Neuron (in vitro differentiated cells): Measurements from ENCODE around the gene DNAJB5.
"Not testable (repeated sequence)": the region's sequence is repeated elsewhere in the genome, so short reads cannot be mapped to it uniquely, and the experiment has no call there.

Source experiments
- H2AFZ ChIP-seq: one replicate; pipeline ENCODE4 v1.6.1; 2013; ENCODE audit warnings: low read depth, mild to moderate bottlenecking, inconsistent platforms, low read length, moderate library complexity
- H3K27me3 ChIP-seq: one replicate; pipeline ENCODE4 v1.6.1; 2013; ENCODE audit warnings: low read length; ENCODE audit not compliant: insufficient read depth
- H3K36me3 ChIP-seq: one replicate; pipeline ENCODE4 v1.6.1; 2013; ENCODE audit warnings: low read length; ENCODE audit not compliant: insufficient read depth
- H3K4me1 ChIP-seq: one replicate; pipeline ENCODE4 v1.6.1; 2013; ENCODE audit warnings: low read length; ENCODE audit not compliant: insufficient read depth
- H3K4me3 ChIP-seq: 2 replicates; pipeline ENCODE4 v1.5.1; 2013; ENCODE audit warnings: mild to moderate bottlenecking, low read length, moderate library complexity
- H3K9me3 ChIP-seq: one replicate; pipeline ENCODE4 v1.6.1; 2013; ENCODE audit warnings: low read length

DNAJB5 gene

DNA sequence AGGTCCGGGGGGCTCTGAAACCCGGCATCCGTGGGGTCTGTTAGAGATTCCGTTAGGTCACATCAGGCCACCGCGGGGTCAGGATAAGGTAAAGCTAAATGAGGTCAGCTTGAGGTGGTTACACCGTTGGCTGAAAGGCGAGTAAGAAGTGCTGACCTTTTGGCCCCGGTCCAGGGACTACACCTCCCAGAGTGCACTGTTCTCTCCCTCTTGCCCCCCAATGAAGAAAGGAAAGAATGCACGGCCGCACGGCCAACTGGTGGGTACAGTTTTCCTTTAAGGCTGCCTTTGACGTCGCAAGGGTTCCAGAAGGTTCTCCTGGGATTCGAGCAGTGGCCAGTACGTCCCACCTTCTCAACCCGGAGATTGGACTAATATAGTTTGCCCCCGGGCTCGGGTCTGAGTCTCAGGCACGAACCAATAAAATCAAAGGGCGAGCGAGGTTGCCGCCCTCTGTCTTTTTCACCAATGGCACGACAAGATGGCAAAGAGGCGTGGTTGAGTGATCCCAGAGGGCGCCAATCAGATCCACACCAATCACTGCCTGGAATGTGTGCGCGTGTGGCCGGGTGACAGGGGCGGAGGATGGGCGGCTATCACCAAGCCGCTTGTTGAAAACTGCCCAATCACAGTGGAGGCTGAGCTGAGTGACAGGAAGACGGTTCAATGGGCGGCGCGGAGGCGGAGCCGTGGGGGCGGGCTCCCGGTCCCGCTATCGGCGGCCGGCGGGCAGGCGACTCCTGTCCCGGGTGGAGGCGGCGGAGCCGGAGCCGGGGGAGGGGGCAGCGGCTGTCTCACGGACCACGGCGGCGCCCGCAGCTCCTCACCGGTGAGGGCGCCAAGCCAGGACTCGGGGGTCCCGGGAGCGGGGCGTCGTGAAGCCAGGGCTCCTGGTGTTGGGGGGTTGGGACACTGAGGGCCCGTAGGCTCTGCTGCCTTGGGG, at the start of gene DNAJB5:
Gene DNAJB5 (plus strand): TSS at position 743 of the 943 bp plus-strand sequence. CDS start 886 bp downstream, outside the sequence.
- no peaks in the 10 kb centered on the region for H3K36me3 ChIP-seq
- no peaks in the 10 kb centered on the region for H3K27me3 ChIP-seq
- H3K4me1 ChIP-seq, result peaks cover 50% of the 10 kb centered on the region
- no peaks in the 10 kb centered on the region for H3K9me3 ChIP-seq
- peak within 1 kb of the TSS; percentile 77 for H3K4me3 ChIP-seq
- H2AFZ ChIP-seq, result peak within 1 kb of the TSS; percentile 60

DNA sequence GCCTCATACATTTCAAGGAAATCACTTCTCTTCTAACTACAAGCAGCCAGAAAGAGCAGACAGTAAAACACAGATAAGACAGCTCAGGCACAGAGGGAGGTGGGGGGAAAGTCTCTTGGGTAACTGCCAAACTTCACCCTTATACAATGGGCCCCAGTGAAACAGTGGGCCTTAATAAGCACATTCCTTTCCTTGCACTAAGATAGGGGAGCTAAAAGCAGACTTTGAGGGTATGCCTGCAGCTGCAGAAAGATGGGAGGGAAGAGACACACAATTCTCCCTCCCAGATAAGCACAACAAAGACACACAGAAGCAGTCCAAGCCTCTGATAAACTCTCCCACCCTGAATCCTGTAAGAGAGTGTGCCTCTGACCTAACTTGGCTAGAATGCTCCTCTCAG, 49.6 kb upstream of the DNAJB5 start:
- not testable (repeated sequence) for H3K4me3 ChIP-seq, H3K9me3 ChIP-seq, H2AFZ ChIP-seq, H3K36me3 ChIP-seq, H3K4me1 ChIP-seq, H3K27me3 ChIP-seq

DNA sequence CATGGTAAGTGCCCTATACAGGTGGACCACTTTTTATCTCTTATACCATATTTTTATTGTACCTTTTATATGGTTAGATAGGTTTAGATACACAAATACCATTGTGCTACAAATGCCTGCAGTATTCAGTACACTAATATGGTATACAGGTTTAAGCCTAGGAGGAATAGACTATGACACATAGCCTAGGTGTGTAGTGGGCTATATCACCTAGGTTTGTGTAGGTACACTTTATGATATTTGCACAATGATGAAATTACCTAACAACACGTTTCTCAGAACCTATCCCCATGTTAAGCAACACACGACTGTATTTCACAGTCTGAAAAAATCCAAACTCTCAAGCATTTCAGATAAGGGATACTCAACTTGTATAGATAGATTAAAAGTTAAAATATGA, 41.1 kb upstream of the DNAJB5 start:
- Histone ChIP-seq H3K4me1 (no peaks in the 10 kb centered on the region), H3K27me3 (peaks cover 4% of the 10 kb centered on the region), H3K4me3 (no peak overlapping the region), H2AFZ (no peak overlapping the region), H3K9me3 (no peaks in the 10 kb centered on the region), H3K36me3 (no peaks in the 10 kb centered on the region)

DNA sequence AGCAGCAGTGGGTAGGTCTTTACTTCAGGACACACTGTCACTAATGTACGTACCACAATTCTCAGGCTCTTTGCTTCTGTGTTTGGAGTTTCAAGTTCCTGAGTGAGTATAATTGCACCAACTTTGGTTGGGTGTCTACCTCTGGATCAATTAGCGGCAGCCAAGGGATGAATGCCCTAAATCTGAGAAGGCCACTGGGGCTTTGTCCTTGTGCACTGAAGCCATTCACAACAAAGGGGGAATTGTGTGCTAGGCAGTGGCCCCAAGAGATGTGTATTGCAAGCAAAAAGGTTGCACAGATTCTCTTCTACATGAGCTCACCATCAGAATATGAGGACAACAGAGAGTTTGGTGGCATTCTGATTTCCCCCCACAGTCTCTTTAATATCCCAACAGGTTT, 35.3 kb upstream of the DNAJB5 start:
- H2AFZ ChIP-seq, result no peak overlapping the region
- peaks cover 28% of the 10 kb centered on the region for H3K27me3 ChIP-seq
- no peaks in the 10 kb centered on the region for H3K36me3 ChIP-seq
- peaks cover 2% of the 10 kb centered on the region for H3K9me3 ChIP-seq
- no peak overlapping the region for H3K4me3 ChIP-seq
- peaks cover 11% of the 10 kb centered on the region for H3K4me1 ChIP-seq

DNA sequence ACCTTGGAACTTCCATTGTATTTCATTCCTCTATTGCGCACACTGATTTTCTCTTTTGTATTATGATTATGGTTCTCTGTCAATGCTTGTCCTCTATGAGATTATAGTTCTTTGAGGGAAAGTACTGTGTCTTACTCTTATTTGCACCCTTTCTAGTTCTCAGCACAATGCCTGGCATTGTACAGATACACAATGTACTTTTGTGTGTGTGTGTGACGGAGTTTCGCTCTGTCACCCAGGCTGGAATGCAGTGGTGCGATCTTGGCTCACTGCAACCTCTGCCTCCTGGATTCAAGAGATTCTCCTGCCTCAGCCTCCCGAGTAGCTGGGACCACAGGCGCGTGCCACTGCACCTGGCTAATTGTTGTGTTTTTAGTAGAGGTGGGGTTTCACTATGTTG, 33.5 kb upstream of the DNAJB5 start:
- peaks cover 11% of the 10 kb centered on the region for H3K4me1 ChIP-seq
- peaks cover 45% of the 10 kb centered on the region for H3K27me3 ChIP-seq

DNA sequence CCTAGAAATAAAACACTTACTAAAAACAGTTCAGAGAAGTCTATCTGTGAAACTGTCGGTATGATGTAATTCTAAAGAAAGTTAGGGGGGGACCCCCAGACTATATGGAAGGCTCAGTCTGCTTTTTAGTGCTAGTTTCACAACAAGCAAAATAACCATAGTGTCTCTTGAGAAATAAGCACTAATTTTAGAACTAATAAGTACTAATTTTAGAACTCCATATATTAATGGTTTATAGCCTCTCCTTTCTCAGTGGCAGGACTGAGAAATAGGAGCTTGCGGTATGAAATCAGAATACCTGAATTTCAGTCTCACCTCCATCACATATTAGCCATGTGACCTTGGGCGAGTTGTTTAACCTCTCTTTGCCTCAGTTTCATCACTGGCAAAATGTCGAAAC, 32.9 kb upstream of the DNAJB5 start:
- Histone ChIP-seq H3K27me3 (peaks cover 51% of the 10 kb centered on the region), H2AFZ (no peak overlapping the region), H3K4me1 (peaks cover 11% of the 10 kb centered on the region), H3K9me3 (peaks cover 2% of the 10 kb centered on the region), H3K4me3 (no peak overlapping the region), H3K36me3 (no peaks in the 10 kb centered on the region)

More for the DNA sequence above, 33.5 kb upstream of the DNAJB5 start:
- H3K9me3 ChIP-seq, H3K36me3 ChIP-seq, H3K4me3 ChIP-seq, H2AFZ ChIP-seq: not testable (repeated sequence)

DNA sequence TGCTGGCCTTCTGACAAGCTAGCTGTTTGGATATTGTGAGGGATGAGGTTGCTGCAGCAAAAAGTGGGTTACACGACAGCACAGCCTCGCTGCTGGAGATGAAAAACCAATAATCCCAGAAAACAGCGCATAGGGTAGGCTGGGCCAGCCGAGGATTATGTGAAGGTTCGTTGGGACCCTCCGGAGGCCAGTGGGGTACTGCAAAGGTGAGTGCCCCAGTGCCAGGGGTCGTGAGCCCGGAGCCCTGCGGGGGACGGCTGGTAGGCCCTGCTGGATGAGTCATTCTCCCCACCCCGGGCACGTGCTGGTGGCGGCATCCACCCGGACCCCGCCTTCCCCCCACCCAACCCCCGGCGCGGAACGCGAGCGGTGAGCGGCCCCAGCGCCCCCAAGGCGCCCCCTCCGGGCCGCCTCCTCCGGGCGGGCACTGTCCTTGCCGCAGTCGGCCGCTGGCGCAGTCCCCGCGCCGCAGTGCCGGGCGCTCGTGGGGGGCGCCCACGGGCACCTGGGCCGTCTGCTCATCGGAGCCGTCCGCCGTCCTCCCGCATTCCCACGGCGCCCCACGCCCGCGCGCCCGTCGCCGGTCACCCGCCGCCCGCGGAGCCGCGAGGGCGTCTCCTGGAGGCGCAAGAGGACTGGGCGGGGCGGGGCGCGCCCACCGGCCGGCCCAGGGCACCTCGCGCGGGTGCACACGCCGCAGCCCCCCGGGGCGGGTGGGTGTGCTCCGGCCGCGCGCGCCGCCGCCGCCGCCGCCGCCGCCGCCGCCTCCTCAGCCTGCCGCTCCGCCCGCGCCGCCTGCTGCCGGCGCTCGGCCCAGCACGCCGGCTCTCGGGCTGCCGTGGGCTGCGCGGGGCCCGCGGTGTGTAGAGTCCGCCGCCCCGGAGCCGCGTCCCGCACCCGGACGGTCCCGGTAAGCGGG, 31.8 kb upstream of the DNAJB5 start, which contains the start of gene PHF24:
Gene PHF24 (plus strand): TSS at position 794 of the 919 bp plus-strand sequence. CDS start 13,014 bp downstream, outside the sequence.
- Histone ChIP-seq H3K4me3 (peak within 1 kb of the TSS; percentile 35), H3K9me3 (peaks cover 2% of the 10 kb centered on the region), H3K27me3 (peaks cover 58% of the 10 kb centered on the region), H2AFZ (no peak within 1 kb of the TSS), H3K4me1 (peaks cover 11% of the 10 kb centered on the region), H3K36me3 (no peaks in the 10 kb centered on the region)

DNA sequence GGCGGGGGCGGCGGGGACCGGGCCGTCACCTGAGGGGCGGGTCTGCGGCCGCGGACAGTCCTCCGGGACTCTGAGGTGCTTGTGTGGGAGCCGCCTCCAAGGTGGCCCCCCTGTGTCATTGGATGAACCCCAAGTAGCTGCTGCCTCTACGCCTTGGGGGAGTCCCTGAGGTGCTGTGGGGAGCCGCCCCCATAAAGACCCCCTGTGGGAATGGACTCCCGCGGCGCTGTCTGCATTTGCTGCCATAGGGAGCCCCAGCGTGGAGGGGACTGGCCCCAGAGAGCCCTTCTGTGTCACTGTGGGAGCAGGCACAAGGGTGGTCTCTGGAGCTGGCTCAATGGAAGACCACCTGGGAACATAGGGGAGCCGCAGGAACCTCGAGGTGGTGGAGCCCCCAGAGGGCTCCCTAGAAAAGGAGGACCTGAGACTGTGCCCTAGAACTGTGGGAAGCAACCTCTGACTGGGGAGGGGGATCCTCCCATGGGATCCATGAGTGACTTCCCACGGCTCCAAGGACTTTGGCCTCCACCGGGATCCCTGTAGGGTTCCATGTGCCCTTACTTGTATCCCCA, 31.0 kb upstream of the DNAJB5 start:
- Histone ChIP-seq H3K36me3 (no peaks in the 10 kb centered on the region), H3K27me3 (peaks cover 65% of the 10 kb centered on the region), H2AFZ (no peak overlapping the region), H3K4me1 (peaks cover 11% of the 10 kb centered on the region), H3K9me3 (peaks cover 2% of the 10 kb centered on the region), H3K4me3 (peak overlapping the region; percentile 27)

DNA sequence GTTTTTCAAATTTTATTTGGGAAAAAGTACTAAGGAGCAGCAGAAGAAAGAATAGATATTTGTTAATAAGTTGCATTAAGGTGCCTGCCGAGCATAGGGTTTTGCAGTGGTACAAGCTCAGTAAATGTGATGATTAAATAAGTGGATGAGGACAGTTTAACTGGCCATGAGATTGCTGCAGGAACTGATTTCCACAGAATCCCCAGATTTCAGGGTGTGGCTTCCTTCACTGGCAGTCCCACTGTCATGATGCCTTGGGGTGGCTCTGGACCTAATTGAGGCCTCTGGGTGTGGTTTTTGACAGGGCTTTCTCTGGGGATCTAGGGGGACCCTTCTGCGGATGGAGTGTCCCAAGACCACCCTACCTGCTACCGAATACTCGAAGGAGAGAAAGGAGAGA, 30.1 kb upstream of the DNAJB5 start:
- no peak overlapping the region for H2AFZ ChIP-seq
- peaks cover 2% of the 10 kb centered on the region for H3K9me3 ChIP-seq
- H3K27me3 ChIP-seq, result peaks cover 73% of the 10 kb centered on the region

DNA sequence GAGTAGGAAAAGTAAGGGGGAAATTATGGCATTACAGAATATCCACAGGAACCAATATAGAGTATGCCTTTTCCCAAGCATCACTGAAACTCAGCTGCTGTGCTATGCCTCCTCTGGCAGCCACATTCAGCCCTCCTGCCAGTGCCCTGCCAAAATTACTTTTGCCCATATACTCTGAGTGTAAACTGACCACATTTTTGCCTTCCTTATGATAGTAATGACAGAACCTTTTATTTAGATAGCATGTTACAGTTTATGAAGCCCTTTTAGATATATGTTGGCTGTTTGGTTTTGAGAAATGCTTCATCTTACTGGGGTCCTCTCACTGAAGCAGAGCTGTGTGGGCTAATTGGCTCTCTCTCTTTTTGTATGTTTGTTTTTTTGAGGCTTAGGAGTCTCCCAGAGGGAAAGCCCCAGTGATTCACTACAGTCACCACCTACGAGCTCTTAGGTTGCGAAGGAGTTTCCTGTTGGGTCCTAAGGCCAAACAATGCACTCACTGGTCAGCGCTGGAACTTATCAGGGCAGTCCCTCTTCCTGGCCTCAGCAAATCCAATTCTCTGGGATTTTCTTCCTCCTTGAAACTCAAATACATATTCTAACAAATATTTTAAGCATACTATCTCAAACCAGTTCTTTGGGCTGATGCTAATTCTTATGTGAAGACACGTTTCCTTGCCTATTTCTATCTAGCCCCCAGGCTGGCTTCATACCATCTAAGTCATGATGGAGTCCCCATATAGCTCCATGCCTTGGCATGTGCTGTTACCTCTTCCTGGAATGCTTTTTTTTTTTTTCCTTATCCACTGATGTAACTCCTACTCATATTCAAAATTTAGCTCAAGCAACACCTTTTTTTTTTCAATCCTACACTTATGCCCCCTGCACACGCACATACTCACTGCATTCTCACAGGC, 27.7 kb upstream of the DNAJB5 start:
- peaks cover 75% of the 10 kb centered on the region for H3K27me3 ChIP-seq
- H3K9me3 ChIP-seq, result no peaks in the 10 kb centered on the region
- no peak overlapping the region for H3K4me3 ChIP-seq
- no peaks in the 10 kb centered on the region for H3K36me3 ChIP-seq
- peaks cover 4% of the 10 kb centered on the region for H3K4me1 ChIP-seq
- H2AFZ ChIP-seq, result no peak overlapping the region

More for the DNA sequence above, 30.1 kb upstream of the DNAJB5 start:
- Histone ChIP-seq H3K4me1 (peaks cover 6% of the 10 kb centered on the region), H3K4me3 (no peak overlapping the region), H3K36me3 (no peaks in the 10 kb centered on the region)

DNA sequence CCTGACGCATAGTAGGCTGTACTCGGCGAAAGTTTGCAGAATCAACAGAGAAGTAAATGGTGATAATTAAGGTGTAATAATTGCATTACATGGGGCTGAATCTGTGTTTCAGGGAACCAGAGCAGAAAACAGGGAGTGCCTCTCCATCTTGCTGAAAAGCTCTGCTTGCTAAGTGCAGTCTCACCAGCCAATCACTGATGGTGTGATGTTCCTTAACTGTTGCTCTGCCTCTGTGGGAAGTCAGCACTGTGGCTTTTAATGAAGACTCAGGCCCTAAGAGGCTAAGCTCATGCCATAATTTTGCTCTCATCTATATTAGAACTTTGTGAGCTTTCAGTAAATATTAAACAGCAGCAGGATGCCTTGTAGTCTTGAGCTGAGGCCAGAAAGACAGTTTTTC, 27.0 kb upstream of the DNAJB5 start:
- Histone ChIP-seq H3K27me3 (peaks cover 68% of the 10 kb centered on the region), H2AFZ (no peak overlapping the region), H3K4me3 (no peak overlapping the region), H3K4me1 (peaks cover 4% of the 10 kb centered on the region), H3K9me3 (no peaks in the 10 kb centered on the region), H3K36me3 (no peaks in the 10 kb centered on the region)

DNA sequence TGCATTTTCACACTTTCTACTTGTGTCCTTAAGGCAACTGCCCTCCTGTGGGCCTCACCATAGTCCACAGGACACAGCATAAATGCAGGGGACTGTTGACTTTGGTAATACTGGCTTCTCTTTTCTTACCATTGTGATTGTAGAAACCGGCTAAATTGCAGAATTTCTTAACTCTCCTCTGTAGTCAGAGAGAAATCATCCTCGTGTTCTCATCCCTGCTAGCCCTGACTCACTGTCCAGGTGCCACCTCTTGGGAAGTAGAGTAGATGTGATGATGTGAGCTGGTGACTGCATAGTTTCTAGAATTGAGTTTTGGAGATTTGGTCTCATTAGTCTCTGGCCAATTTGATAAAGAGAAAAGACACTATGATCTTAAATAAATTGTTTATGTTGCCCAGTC, 26.0 kb upstream of the DNAJB5 start:
- Histone ChIP-seq H3K9me3 (no peaks in the 10 kb centered on the region), H3K27me3 (peaks cover 64% of the 10 kb centered on the region), H3K36me3 (no peaks in the 10 kb centered on the region), H3K4me1 (peaks cover under 1% of the 10 kb centered on the region), H3K4me3 (no peak overlapping the region), H2AFZ (no peak overlapping the region)
